Common myeloid progenitor, CD34-positive (primary cell): ENCODE measurements around the gene NXT1.

ENCODE experiments used
- CTCF ChIA-PET: fragments of 350-600 bp; sonication (Branson Sonifier 250); formaldehyde crosslinking; loops from one replicate; lab custom pipeline; 2021; ENCODE audit warnings: antibody characterized with exemption; lab: Charles Lee
- POLR2A ChIA-PET: fragments of 350-600 bp; sonication (Branson Sonifier 250); formaldehyde crosslinking; loops from one replicate; lab custom pipeline; 2021; ENCODE audit warnings: antibody characterized with exemption; lab: Charles Lee
- DNase-seq, 3 donors: peaks; one replicate each; pipeline versions ENCODE4 v3.0.0 to v3.0.0-alpha.2; 2013
- H3K27ac ChIP-seq, 2 experiments: 1 replicate in 1 of 2; 2 replicates in 1 of 2; pipeline ENCODE4 v1.7.0; 2013; ENCODE audit warnings: inconsistent platforms in 2 of 2, low read length in 2 of 2, mild to moderate bottlenecking in 2 of 2, low read depth in 1 of 2, moderate library complexity in 1 of 2; ENCODE audit not compliant: severe bottlenecking in 2 of 2, insufficient read depth in 1 of 2, poor library complexity in 1 of 2
- H3K27me3 ChIP-seq, 5 experiments: replicated peaks in 2 of 5; 1 replicate in 3 of 5; 2 replicates in 2 of 5; pipeline versions ENCODE4 v1.6.1 to v1.7.0; 2013; ENCODE audit warnings: low read length in 4 of 5, mild to moderate bottlenecking in 2 of 5, moderate library complexity in 2 of 5, inconsistent platforms in 1 of 5; ENCODE audit not compliant: insufficient read depth in 5 of 5, control insufficient read depth in 4 of 5
- H3K36me3 ChIP-seq, 4 experiments: 1 replicate in 2 of 4; 2 replicates in 2 of 4; pipeline versions ENCODE4 v1.6.1 to v1.7.0; 2013; ENCODE audit warnings: low read length in 3 of 4, control low read depth in 1 of 4, mild to moderate bottlenecking in 1 of 4; ENCODE audit not compliant: control insufficient read depth in 4 of 4, insufficient read depth in 4 of 4
- H3K4me1 ChIP-seq, 4 experiments: 1 replicate in 3 of 4; 2 replicates in 1 of 4; pipeline versions ENCODE4 v1.6.1 to v1.7.1; 2013; ENCODE audit warnings: low read length in 3 of 4, mild to moderate bottlenecking in 3 of 4, control low read depth in 1 of 4, inconsistent platforms in 1 of 4, moderate library complexity in 1 of 4; ENCODE audit not compliant: control insufficient read depth in 4 of 4, insufficient read depth in 4 of 4; ENCODE audit errors: control extremely low read depth in 1 of 4
- H3K4me3 ChIP-seq, 7 experiments: 1 replicate in 4 of 7; 2 replicates in 3 of 7; pipeline versions ENCODE4 v1.5.1 to v1.7.0; 2013; ENCODE audit warnings: mild to moderate bottlenecking in 7 of 7, low read length in 6 of 7, moderate library complexity in 6 of 7, inconsistent platforms in 2 of 7, low read depth in 2 of 7, control low read depth in 1 of 7; ENCODE audit not compliant: insufficient read depth in 4 of 7, control insufficient read depth in 1 of 7; ENCODE audit errors: extremely low read depth in 1 of 7
- H3K9me3 ChIP-seq, 5 experiments: 1 replicate in 4 of 5; 2 replicates in 1 of 5; pipeline versions ENCODE4 v1.6.1 to v1.7.1; 2013; ENCODE audit warnings: low read length in 4 of 5, mild to moderate bottlenecking in 2 of 5, inconsistent platforms in 1 of 5, low read depth in 1 of 5, moderate library complexity in 1 of 5; ENCODE audit not compliant: control insufficient read depth in 4 of 5, insufficient read depth in 2 of 5; ENCODE audit errors: control extremely low read depth in 1 of 5
- WGBS: methylation state at CpG from one replicate; pipeline ENCODE4 v1.1.5; 2013; ENCODE audit not compliant: insufficient coverage; 5-methylcytosine and 5-hydroxymethylcytosine counted together

Gene NXT1

DNA sequence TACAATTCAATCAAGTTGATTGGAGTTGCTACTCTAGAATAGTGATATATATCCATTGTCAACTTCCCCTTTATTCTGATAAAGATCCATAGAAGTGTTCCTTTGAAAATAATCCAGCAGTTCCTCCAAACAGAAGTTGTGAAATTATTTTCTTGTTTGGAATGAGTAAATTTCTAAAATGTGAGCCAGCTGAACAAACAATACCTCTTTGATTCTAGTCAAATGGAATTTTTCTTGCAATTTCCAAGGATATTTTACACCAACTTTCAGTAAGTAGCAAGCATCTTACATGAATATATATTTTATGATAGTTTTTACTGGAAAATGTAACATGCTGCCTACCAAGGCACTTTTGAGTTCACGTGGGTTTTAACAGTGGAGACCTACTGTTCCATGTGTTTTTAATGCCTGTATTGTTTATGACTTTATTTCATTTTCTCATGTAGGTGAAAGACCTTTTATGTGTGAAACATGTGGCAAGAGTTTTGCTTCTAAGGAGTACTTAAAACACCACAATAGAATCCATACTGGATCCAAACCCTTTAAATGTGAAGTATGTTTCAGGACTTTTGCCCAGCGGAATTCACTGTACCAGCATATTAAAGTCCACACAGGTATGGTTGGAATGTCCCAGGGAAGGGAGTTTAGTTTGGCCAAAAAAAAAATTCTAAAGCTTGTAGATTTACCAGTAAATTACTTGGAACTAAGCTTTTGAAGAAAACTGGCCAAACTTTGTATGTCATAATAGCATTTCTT is 17.9 kb downstream of the NXT1 start:
- whole genome bisulfite sequencing: 80% methylated on average over 1 of the region's 2 CpGs
- DNase-seq: no peak
- no peak overlapping the region for H3K4me3 ChIP-seq
- peaks cover 7 to 21% (median 16%) of the 10 kb centered on the region in 4 experiments for H3K4me1 ChIP-seq
- ChIA-PET POLR2A (interaction anchor here (0.5 kb wide), 1 partner anchor 51 kb away, joined by 3 read pairs; no protein-coding TSS in a partner anchor), CTCF (interaction anchor here (2.9 kb wide), 1 partner anchor 23 kb away, joined by 12 read pairs; no protein-coding TSS in a partner anchor)
- H3K9me3 ChIP-seq: no peaks in the 10 kb centered on the region
- H3K36me3 ChIP-seq: peaks cover 17 to 77% (median 50%) of the 10 kb centered on the region in 4 experiments
- H3K27me3 ChIP-seq: no peaks in the 10 kb centered on the region
- H3K27ac ChIP-seq: no peak overlapping the region

DNA sequence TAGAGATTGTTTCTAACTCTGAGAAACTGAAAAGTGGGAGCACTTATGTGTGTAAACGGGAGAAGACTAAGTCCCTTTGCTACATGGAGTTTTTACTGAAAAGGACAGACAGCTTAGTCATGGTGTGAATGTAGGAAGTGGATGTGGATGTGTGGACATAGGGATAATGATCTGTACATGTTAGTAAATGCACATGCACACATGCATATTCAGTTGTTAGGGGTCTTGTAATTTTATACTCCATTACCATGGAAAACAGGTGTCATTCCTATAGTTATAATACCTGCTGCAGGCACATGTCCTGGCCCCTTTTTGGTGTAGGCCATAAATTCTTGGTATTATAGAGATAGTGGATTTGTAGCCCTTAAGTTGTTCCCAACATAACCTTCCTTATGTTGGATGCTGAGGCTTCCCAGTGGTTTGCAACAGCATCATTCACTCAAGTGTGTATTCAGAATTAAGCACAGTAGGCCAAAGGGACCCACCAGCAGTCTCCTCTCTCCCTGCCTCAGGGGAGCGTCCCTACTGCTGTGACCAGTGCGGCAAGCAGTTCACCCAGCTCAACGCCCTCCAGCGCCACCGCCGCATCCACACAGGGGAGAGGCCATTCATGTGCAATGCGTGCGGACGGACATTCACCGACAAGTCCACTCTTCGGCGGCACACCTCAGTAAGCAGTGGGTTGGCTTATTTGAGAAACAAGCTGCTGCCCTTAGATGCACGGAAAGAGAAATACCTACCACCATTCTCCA is 18.7 kb downstream of the NXT1 start:
- no peak for DNase-seq
- Histone ChIP-seq H3K4me1 (peaks cover 5 to 16% (median 12%) of the 10 kb centered on the region in 4 experiments), H3K4me3 (no peak overlapping the region), H3K9me3 (no peaks in the 10 kb centered on the region), H3K27ac (no peak overlapping the region), H3K36me3 (peaks cover 19 to 84% (median 55%) of the 10 kb centered on the region in 4 experiments), H3K27me3 (no peaks in the 10 kb centered on the region)
- ChIA-PET POLR2A (interaction anchor here (0.5 kb wide), 1 partner anchor 51 kb away, joined by 3 read pairs; no protein-coding TSS in a partner anchor), CTCF (interaction anchor here (2.9 kb wide), 1 partner anchor 22 kb away, joined by 12 read pairs; no protein-coding TSS in a partner anchor)
- 94% methylated on average over 14 of the region's 14 CpGs for WGBS

DNA sequence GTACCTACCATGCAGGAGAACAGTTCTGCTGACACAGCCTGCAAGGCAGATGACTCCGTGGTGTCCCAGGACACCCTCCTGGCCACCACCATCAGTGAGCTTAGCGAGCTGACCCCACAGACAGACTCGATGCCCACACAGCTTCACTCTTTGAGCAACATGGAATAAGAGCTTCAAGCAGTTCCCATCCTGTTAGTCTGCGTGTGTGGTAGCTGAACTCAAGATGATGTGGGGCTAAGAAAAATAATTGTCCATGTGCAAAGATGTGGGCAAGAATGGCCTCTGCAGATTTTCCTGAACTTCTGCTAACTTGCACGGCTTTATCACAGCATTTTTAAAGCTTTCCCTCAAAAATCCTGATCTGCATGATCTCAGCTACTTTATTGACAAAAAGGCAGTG is 19.7 kb downstream of the NXT1 start:
- Histone ChIP-seq H3K36me3 (peaks cover 20 to 84% (median 58%) of the 10 kb centered on the region in 4 experiments), H3K9me3 (peaks cover 0 to 2% (median 0%) of the 10 kb centered on the region in 5 experiments), H3K4me1 (peaks cover 5 to 16% (median 12%) of the 10 kb centered on the region in 4 experiments), H3K4me3 (no peak overlapping the region), H3K27me3 (no peaks in the 10 kb centered on the region), H3K27ac (no peak overlapping the region)
- WGBS: 94% methylated on average over 5 of the region's 5 CpGs
- ChIA-PET POLR2A (interaction anchor here (0.5 kb wide), 1 partner anchor 15 kb away, joined by 4 read pairs; no protein-coding TSS in a partner anchor), CTCF (interaction anchor here (1.1 to 2.9 kb wide), 5 partner anchors 10 to 26 kb away, joined by 3 to 12 read pairs (median 4); no protein-coding TSS in a partner anchor)
- DNase-seq: no peak

DNA sequence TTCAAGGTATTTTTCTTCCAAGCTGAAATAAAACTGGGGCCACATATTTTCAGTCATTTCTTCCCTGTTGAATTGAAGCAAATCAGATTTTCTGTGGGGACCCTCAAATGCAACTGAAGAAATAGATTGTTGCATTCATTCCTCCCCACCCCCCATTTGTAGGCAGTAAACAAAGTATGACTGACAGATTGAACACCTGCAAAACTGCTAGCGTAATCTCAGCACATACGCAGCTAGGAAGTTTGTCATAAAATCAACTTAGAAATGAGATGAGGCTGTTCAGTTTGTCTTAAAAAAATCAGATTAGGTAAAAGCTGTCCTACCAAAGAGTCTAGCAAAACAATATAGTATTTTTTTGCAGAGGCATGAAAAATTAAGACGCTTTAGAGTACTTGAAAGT is 20.3 kb downstream of the NXT1 start:
- Histone ChIP-seq H3K4me1 (peaks cover 4 to 12% (median 8%) of the 10 kb centered on the region in 4 experiments), H3K9me3 (peaks cover 0 to 8% (median 0%) of the 10 kb centered on the region in 5 experiments), H3K36me3 (peaks cover 21 to 84% (median 59%) of the 10 kb centered on the region in 4 experiments), H3K27me3 (no peaks in the 10 kb centered on the region), H3K4me3 (no peak overlapping the region), H3K27ac (no peak overlapping the region)
- CTCF ChIA-PET: interaction anchor here (1.1 to 2.9 kb wide), 5 partner anchors 10 to 27 kb away, joined by 3 to 12 read pairs (median 4); no protein-coding TSS in a partner anchor
- no peak for DNase-seq
- POLR2A ChIA-PET: no interaction called here
- WGBS: 100% methylated on average over 2 of the region's 3 CpGs

DNA sequence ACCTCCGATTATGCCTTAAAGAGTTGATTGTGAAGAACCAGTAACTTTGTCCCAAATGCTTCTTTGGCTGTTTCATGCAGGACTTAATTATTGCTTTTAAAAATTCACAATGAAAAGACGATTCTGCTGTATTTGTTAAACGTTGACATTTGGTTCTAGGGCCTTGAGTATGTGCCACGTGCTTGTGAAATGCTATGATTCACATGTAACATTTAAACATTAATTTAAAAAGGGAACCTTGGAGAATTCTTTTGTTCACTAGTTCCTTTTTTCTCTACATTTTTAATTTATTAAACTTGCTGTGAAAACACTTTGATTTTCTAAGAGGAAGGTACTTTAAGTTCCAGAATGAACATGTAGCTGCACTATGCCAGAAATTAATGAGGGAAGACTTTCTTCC is 20.9 kb downstream of the NXT1 start:
- H3K4me1 ChIP-seq: peaks cover 0 to 6% (median 2%) of the 10 kb centered on the region in 4 experiments
- WGBS: 100% methylated on average over 1 of the region's 4 CpGs
- H3K36me3 ChIP-seq: peaks cover 25 to 88% (median 63%) of the 10 kb centered on the region in 4 experiments
- no peak overlapping the region for H3K27ac ChIP-seq
- H3K4me3 ChIP-seq: no peak overlapping the region
- POLR2A ChIA-PET: no interaction called here
- DNase-seq: no peak
- CTCF ChIA-PET: interaction anchor here (0.7 to 1.2 kb wide), 2 partner anchors 13 to 16 kb away, joined by 3 to 4 read pairs; no protein-coding TSS in a partner anchor
- peaks cover 0 to 8% (median 0%) of the 10 kb centered on the region in 5 experiments for H3K9me3 ChIP-seq
- H3K27me3 ChIP-seq: no peaks in the 10 kb centered on the region

DNA sequence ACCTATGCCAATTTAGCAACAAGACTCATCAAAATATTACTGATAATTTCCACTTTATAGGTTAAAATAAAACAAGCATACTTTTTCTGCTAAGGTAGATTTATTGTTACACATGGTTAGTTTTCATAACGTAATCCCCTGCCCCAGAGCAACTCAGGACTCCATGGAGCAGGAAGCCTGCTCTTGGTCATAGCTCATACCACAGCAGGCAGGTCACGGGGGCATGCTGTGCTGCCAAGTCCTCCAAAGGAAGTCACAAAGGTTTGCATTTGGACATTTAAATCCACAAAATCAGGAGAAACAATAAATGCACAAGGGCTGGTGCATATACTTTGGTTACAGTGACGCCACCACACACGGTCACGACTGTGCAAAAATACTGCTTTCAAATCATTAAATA is 23.9 kb downstream of the NXT1 start:
- no peak overlapping the region for H3K4me3 ChIP-seq
- peaks cover 29 to 86% (median 68%) of the 10 kb centered on the region in 4 experiments for H3K36me3 ChIP-seq
- ChIA-PET CTCF (interaction anchor here (0.7 to 1.6 kb wide), 3 partner anchors 26 to 36 kb away, joined by 3 to 7 read pairs (median 4); no protein-coding TSS in a partner anchor), POLR2A (no interaction called here)
- no peak for DNase-seq
- no peaks in the 10 kb centered on the region for H3K4me1 ChIP-seq
- H3K27me3 ChIP-seq: no peaks in the 10 kb centered on the region
- peaks cover 0 to 8% (median 0%) of the 10 kb centered on the region in 5 experiments for H3K9me3 ChIP-seq
- H3K27ac ChIP-seq: no peak overlapping the region
- 92% methylated on average over 2 of the region's 5 CpGs for WGBS
